Measurements from ENCODE around the gene ARHGEF7.

DNA sequence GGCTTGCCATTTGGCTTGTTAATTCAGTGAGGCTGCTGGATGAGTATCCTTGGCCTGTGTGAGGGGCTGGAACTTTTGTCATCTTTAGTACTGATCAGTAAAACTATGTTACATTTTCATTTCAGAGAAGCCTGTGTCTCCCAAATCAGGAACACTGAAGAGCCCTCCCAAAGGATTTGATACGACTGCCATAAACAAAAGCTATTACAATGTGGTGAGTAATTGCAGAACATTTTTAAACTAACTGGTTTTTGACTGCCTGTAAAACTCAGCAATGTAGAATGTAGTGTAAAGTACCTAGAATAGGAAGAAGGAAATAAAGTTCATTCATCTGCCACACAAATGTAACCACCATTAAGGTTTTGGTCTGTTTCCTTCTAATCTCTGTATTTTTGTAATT is 118.0 kb downstream of the ARHGEF7 start:
- TF ChIP-seq, protein P1, sequence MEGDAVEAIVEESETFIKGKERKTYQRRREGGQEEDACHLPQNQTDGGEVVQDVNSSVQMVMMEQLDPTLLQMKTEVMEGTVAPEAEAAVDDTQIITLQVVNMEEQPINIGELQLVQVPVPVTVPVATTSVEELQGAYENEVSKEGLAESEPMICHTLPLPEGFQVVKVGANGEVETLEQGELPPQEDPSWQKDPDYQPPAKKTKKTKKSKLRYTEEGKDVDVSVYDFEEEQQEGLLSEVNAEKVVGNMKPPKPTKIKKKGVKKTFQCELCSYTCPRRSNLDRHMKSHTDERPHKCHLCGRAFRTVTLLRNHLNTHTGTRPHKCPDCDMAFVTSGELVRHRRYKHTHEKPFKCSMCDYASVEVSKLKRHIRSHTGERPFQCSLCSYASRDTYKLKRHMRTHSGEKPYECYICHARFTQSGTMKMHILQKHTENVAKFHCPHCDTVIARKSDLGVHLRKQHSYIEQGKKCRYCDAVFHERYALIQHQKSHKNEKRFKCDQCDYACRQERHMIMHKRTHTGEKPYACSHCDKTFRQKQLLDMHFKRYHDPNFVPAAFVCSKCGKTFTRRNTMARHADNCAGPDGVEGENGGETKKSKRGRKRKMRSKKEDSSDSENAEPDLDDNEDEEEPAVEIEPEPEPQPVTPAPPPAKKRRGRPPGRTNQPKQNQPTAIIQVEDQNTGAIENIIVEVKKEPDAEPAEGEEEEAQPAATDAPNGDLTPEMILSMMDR (IDR thresholded peaks at IDR 0.05; ENCODE audit: low read length): no peak
- no peak for TF ChIP-seq EZH2 (IDR thresholded peaks at IDR 0.05; ENCODE audit: borderline replicate concordance, low read length)
